SK-N-MC (cell line): ENCODE measurements around the gene FAM89B.
A peak's percentile ranks its signal among the peaks of the same experiment; 100 is the strongest.

Experiments
- DNase-seq: peaks from one replicate; pipeline ENCODE4 v3.0.0-alpha.2; 2011; ENCODE audit warnings: low read depth, low spot score
- H3K27ac ChIP-seq: fragments of 200-600 bp; sonication (generic); 2 replicates; pipeline ENCODE4 v1.5.1; 2016; ENCODE audit warnings: mixed run types
- H3K36me3 ChIP-seq: fragments of 200-600 bp; sonication (generic); 2 replicates; pipeline ENCODE4 v1.6.1; 2017; ENCODE audit warnings: antibody characterized with exemption, low read length, mixed read lengths; ENCODE audit not compliant: insufficient read depth
- H3K4me3 ChIP-seq: fragments of 200-600 bp; sonication (generic); 2 replicates; pipeline ENCODE4 v1.5.1; 2016
- H3K9ac ChIP-seq: fragments of 200-600 bp; sonication (generic); 2 replicates; pipeline ENCODE4 v1.8.0; 2017; ENCODE audit warnings: mixed run types, mixed read lengths; ENCODE audit not compliant: insufficient read length
- H3K9me3 ChIP-seq: fragments of 200-600 bp; sonication (generic); 2 replicates; pipeline ENCODE4 v1.6.1; 2017; ENCODE audit warnings: low read depth, mild to moderate bottlenecking, antibody characterized with exemption, low read length, moderate library complexity, mixed read lengths
- EZH2 ChIP-seq: fragments of 200-600 bp; sonication (generic); IDR thresholded peaks from one replicate; pipeline ENCODE4 v1.6.1; 2017; ENCODE audit warnings: antibody characterized with exemption
- FOXP2 ChIP-seq: optimal IDR thresholded peaks from 2 replicates; pipeline ENCODE3; 2011; ENCODE audit warnings: mild to moderate bottlenecking, moderate library complexity; ENCODE audit not compliant: insufficient read depth; ENCODE audit errors: extremely low read length, control extremely low read depth
- POLR2AphosphoS5 ChIP-seq: IDR thresholded peaks from 2 replicates; pipeline ENCODE4 v1.6.1; 2012; ENCODE audit warnings: mild to moderate bottlenecking, low read depth, low read length, borderline replicate concordance

Gene FAM89B

DNA sequence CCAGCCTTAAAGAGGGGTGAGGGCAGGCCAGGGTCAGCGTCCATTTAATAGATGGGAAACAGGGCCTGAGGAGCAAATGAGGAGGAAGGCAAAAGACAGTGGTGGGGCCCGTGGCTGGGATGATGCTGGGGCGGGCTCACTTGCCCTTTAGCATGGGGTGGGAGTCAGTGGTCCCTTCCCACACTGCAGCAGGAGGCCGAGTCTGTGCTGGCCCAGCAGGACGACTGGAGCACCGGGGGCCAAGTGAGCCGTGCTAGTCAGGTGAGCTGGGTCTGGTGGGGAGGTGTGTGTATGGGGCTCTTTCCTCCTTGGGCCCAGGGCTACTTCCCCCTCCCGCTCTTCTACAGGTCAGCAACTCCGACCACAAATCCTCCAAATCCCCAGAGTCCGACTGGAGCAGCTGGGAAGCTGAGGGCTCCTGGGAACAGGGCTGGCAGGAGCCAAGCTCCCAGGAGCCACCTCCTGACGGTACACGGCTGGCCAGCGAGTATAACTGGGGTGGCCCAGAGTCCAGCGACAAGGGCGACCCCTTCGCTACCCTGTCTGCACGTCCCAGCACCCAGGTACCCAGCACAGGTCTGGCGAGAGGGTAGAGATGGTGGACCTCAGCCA, 34.6 kb upstream of the FAM89B start:
- DNase-seq: no peak
- no peak overlapping the region for H3K9ac ChIP-seq
- H3K36me3 ChIP-seq: peaks cover 1% of the 10 kb centered on the region; the same call in 1 of the 2 replicates
- no peak overlapping the region for H3K27ac ChIP-seq
- H3K4me3 ChIP-seq: no peak overlapping the region
- no peaks in the 10 kb centered on the region for H3K9me3 ChIP-seq
- TF ChIP-seq EZH2 (no peak), FOXP2 (no peak), POLR2AphosphoS5 (no peak)

GRCh38 chr11:65538232-65538914, 34.0 kb upstream of the FAM89B start:
- Histone ChIP-seq H3K27ac (no peak overlapping the region), H3K36me3 (no peaks in the 10 kb centered on the region; the same call in 1 of the 2 replicates), H3K4me3 (no peak overlapping the region), H3K9ac (no peak overlapping the region), H3K9me3 (no peaks in the 10 kb centered on the region)
- DNase-seq: no peak
- no peak for TF ChIP-seq FOXP2
- TF ChIP-seq POLR2AphosphoS5: no peak
- no peak for TF ChIP-seq EZH2

GRCh38 chr11:65538915-65539743, 33.2 kb upstream of the FAM89B start:
- H3K36me3 ChIP-seq: no peaks in the 10 kb centered on the region; the same call in 1 of the 2 replicates
- no peak for DNase-seq
- no peaks in the 10 kb centered on the region for H3K9me3 ChIP-seq
- no peak overlapping the region for H3K9ac ChIP-seq
- TF ChIP-seq FOXP2: no peak
- TF ChIP-seq EZH2: no peak
- no peak for TF ChIP-seq POLR2AphosphoS5
- no peak overlapping the region for H3K4me3 ChIP-seq
- no peak overlapping the region for H3K27ac ChIP-seq

GRCh38 chr11:65539744-65540289, 32.5 kb upstream of the FAM89B start:
- no peak for DNase-seq
- Histone ChIP-seq H3K9ac (no peak overlapping the region), H3K4me3 (peak overlapping the region; percentile 90), H3K27ac (no peak overlapping the region), H3K36me3 (no peaks in the 10 kb centered on the region; the same call in 1 of the 2 replicates), H3K9me3 (no peaks in the 10 kb centered on the region)
- TF ChIP-seq EZH2: no peak
- TF ChIP-seq POLR2AphosphoS5: no peak
- TF ChIP-seq FOXP2: no peak

GRCh38 chr11:65540290-65541092, 31.8 kb upstream of the FAM89B start:
- H3K4me3 ChIP-seq: peak overlapping the region; percentile 90
- no peak for DNase-seq
- H3K9me3 ChIP-seq: no peaks in the 10 kb centered on the region
- peak overlapping the region; percentile 63 for H3K9ac ChIP-seq
- H3K27ac ChIP-seq: no peak overlapping the region
- H3K36me3 ChIP-seq: no peaks in the 10 kb centered on the region; the same call in 1 of the 2 replicates
- TF ChIP-seq POLR2AphosphoS5 (peak; percentile 63; the same call in 1 of the 2 replicates), EZH2 (no peak)

DNA sequence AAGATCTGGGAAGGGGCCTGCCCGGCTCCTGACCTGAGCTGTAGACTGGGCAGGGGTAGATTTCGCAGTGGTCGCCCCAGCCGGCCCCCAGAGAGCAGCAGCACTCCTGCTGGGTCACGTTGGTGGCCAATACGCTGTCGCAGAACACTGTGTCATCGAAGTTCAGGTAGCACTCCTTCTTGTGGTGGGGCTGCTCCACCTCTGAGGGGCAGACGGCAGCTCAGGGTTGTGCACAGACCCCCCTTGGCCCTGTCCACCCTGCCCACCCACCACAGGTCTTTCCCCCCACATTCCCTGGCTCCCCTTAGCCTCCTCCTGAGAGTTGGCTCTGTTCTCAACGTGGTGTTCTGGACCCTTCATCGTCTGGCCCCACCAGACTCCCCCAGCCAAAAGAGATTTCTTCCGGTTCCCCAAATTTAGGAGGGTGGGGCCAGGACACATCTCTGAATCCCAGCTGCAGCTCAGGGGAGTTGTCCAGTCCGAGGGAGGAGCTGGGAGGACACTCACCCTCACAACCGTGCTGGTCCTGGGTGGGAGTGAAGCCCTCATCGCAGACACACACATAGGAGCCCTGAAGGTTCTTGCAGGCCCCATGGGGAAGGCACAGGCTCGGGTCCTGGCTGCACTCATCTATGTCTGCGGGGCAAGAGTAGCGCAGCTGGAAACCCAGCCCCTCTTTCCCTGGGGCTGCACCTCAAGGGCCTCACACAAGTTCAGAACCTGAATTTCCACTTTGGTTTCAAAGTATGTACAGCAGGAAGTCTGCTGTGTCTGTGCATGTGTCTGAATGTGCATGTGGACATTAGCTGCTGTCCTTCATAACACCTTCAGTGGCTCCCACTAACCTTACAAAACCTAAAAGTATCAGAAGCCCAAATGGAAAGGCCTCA, 31.0 kb upstream of the FAM89B start:
- peak overlapping the region; percentile 63 for H3K9ac ChIP-seq
- no peak for TF ChIP-seq POLR2AphosphoS5
- TF ChIP-seq EZH2: no peak
- TF ChIP-seq FOXP2: no peak
- no peak for DNase-seq
- H3K27ac ChIP-seq: peak overlapping the region; percentile 38; the same call in 1 of the 2 replicates
- no peaks in the 10 kb centered on the region for H3K9me3 ChIP-seq
- H3K4me3 ChIP-seq: peak overlapping the region; percentile 90
- no peaks in the 10 kb centered on the region; the same call in 1 of the 2 replicates for H3K36me3 ChIP-seq
